Measurements from ENCODE around the gene THSD4.

Gene THSD4

GRCh38 chr15:71646767-71647486, 531.7 kb downstream of the THSD4 start:
- H3K79me2 ChIP-seq (ENCODE audit: control insufficient read depth, low read length), result no peaks in the 10 kb centered on the region
- H3K4me1 ChIP-seq (ENCODE audit: control insufficient read depth, low read length), result no peaks in the 10 kb centered on the region
- TF ChIP-seq, protein P1, sequence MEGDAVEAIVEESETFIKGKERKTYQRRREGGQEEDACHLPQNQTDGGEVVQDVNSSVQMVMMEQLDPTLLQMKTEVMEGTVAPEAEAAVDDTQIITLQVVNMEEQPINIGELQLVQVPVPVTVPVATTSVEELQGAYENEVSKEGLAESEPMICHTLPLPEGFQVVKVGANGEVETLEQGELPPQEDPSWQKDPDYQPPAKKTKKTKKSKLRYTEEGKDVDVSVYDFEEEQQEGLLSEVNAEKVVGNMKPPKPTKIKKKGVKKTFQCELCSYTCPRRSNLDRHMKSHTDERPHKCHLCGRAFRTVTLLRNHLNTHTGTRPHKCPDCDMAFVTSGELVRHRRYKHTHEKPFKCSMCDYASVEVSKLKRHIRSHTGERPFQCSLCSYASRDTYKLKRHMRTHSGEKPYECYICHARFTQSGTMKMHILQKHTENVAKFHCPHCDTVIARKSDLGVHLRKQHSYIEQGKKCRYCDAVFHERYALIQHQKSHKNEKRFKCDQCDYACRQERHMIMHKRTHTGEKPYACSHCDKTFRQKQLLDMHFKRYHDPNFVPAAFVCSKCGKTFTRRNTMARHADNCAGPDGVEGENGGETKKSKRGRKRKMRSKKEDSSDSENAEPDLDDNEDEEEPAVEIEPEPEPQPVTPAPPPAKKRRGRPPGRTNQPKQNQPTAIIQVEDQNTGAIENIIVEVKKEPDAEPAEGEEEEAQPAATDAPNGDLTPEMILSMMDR (IDR thresholded peaks at IDR 0.05; ENCODE audit: low read depth, low read length, poor library complexity, severe bottlenecking), result no peak
- TF ChIP-seq EZH2phosphoT487 (IDR thresholded peaks at IDR 0.05; ENCODE audit: borderline replicate concordance, low read length), result no peak
- no peaks in the 10 kb centered on the region for H4K20me1 ChIP-seq (ENCODE audit: control insufficient read depth, insufficient read depth, low read depth, low read length)
- no peaks in the 10 kb centered on the region for H3F3A ChIP-seq (ENCODE audit: control insufficient read depth, insufficient read depth)
- no peak overlapping the region for H3K27ac ChIP-seq (ENCODE audit: low read depth, low read length)
- peaks cover 4% of the 10 kb centered on the region; the same call in 1 of the 2 replicates for H3K27me3 ChIP-seq (ENCODE audit: control insufficient read depth, low read length)
- H3K9me2 ChIP-seq (replicated peaks; ENCODE audit: control insufficient read depth, low read length), result no peaks in the 10 kb centered on the region
- H3K4me2 ChIP-seq (ENCODE audit: low read length), result no peak overlapping the region
- H3K9me3 ChIP-seq (ENCODE audit: control insufficient read depth, insufficient read depth, low read length), result no peaks in the 10 kb centered on the region
- H3K36me3 ChIP-seq (ENCODE audit: control insufficient read depth, low read length), result no peaks in the 10 kb centered on the region
- no peak overlapping the region for H3K4me3 ChIP-seq (ENCODE audit: low read length)

GRCh38 chr15:71647487-71647808, 532.2 kb downstream of the THSD4 start:
- no peak overlapping the region for H3K4me3 ChIP-seq (ENCODE audit: low read length)

GRCh38 chr15:71648095-71648494, 532.8 kb downstream of the THSD4 start:
- H3K27me3 ChIP-seq (ENCODE audit: control insufficient read depth, low read length), result peaks cover 5% of the 10 kb centered on the region; the same call in 1 of the 2 replicates
- H4K20me1 ChIP-seq (ENCODE audit: control insufficient read depth, insufficient read depth, low read depth, low read length), result no peaks in the 10 kb centered on the region
- H3K9me3 ChIP-seq (ENCODE audit: control insufficient read depth, insufficient read depth, low read length), result no peaks in the 10 kb centered on the region
- H3K4me2 ChIP-seq (ENCODE audit: low read length), result no peak overlapping the region
- H3K36me3 ChIP-seq (ENCODE audit: control insufficient read depth, low read length), result no peaks in the 10 kb centered on the region
- no peaks in the 10 kb centered on the region for H3K79me2 ChIP-seq (ENCODE audit: control insufficient read depth, low read length)
- H3K9me2 ChIP-seq (replicated peaks; ENCODE audit: control insufficient read depth, low read length), result no peaks in the 10 kb centered on the region
- no peaks in the 10 kb centered on the region for H3K4me1 ChIP-seq (ENCODE audit: control insufficient read depth, low read length)
- TF ChIP-seq EZH2phosphoT487 (IDR thresholded peaks at IDR 0.05; ENCODE audit: borderline replicate concordance, low read length), result no peak
- TF ChIP-seq, protein P1 (IDR thresholded peaks at IDR 0.05; ENCODE audit: low read depth, low read length, poor library complexity, severe bottlenecking), result no peak
- no peaks in the 10 kb centered on the region for H3F3A ChIP-seq (ENCODE audit: control insufficient read depth, insufficient read depth)
- H3K4me3 ChIP-seq (ENCODE audit: low read length), result no peak overlapping the region
- H3K27ac ChIP-seq (ENCODE audit: low read depth, low read length), result no peak overlapping the region

More at GRCh38 chr15:71647487-71647808, 532.2 kb downstream of the THSD4 start:
- Histone ChIP-seq H3K4me2 (ENCODE audit: low read length) (no peak overlapping the region), H3K9me2 (replicated peaks; ENCODE audit: control insufficient read depth, low read length) (no peaks in the 10 kb centered on the region), H3K36me3 (ENCODE audit: control insufficient read depth, low read length) (no peaks in the 10 kb centered on the region), H3K27me3 (ENCODE audit: control insufficient read depth, low read length) (peaks cover 5% of the 10 kb centered on the region; the same call in 1 of the 2 replicates), H3K79me2 (ENCODE audit: control insufficient read depth, low read length) (no peaks in the 10 kb centered on the region), H3K9me3 (ENCODE audit: control insufficient read depth, insufficient read depth, low read length) (no peaks in the 10 kb centered on the region), H3F3A (ENCODE audit: control insufficient read depth, insufficient read depth) (no peaks in the 10 kb centered on the region), H4K20me1 (ENCODE audit: control insufficient read depth, insufficient read depth, low read depth, low read length) (no peaks in the 10 kb centered on the region), H3K27ac (ENCODE audit: low read depth, low read length) (no peak overlapping the region), H3K4me1 (ENCODE audit: control insufficient read depth, low read length) (no peaks in the 10 kb centered on the region)
- TF ChIP-seq EZH2phosphoT487 (IDR thresholded peaks at IDR 0.05; ENCODE audit: borderline replicate concordance, low read length), result no peak
- TF ChIP-seq, protein P1 (IDR thresholded peaks at IDR 0.05; ENCODE audit: low read depth, low read length, poor library complexity, severe bottlenecking), result no peak
